Measurements from ENCODE around the gene ATP11C.

DNA sequence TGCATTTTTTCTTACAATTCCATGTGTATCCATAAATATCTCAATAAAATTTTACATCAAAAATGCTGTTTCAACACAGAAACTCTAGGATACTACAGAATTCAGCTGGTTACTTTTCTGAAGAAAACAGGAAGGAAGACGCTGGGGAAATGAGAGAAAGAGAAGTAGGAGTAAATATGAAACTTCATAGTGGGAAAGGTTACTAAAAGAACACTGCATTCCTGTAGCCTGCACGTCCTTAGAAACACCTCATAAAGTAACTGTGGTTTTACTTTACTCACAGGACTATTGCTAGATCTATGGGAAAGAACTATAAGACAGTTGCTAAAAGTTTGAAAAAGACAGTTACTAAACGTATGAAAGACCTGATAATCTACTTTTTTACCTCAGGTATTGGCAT, 23.1 kb downstream of the ATP11C start:
- TF ChIP-seq, protein P1, sequence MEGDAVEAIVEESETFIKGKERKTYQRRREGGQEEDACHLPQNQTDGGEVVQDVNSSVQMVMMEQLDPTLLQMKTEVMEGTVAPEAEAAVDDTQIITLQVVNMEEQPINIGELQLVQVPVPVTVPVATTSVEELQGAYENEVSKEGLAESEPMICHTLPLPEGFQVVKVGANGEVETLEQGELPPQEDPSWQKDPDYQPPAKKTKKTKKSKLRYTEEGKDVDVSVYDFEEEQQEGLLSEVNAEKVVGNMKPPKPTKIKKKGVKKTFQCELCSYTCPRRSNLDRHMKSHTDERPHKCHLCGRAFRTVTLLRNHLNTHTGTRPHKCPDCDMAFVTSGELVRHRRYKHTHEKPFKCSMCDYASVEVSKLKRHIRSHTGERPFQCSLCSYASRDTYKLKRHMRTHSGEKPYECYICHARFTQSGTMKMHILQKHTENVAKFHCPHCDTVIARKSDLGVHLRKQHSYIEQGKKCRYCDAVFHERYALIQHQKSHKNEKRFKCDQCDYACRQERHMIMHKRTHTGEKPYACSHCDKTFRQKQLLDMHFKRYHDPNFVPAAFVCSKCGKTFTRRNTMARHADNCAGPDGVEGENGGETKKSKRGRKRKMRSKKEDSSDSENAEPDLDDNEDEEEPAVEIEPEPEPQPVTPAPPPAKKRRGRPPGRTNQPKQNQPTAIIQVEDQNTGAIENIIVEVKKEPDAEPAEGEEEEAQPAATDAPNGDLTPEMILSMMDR (IDR thresholded peaks at IDR 0.05) = no peak
- TF ChIP-seq POLR2AphosphoS5 (IDR thresholded peaks at IDR 0.05) (no peak), POLR2A (IDR thresholded peaks at IDR 0.05) (no peak)
